Uterus (tissue), 4 donors: ENCODE results near the gene GGPS1. TPM values are rescaled to one million over a fixed set of nuclear protein-coding genes. Genes with fewer than 3 reads are reported as not detected.
A peak's percentile ranks its signal among the peaks of the same experiment; 100 is the strongest.
"Not testable (repeated sequence)": the region's sequence is repeated elsewhere in the genome, so short reads cannot be mapped to it uniquely, and the experiment has no call there.

Experiments
- DNase-seq, 2 donors: peaks; one replicate each; pipeline ENCODE4 v3.0.0-alpha.2; 2019 to 2020
- H3K27ac ChIP-seq, 2 donors: fragments of 200-600 bp; sonication (generic); 1 replicate in 1 of 2; 2 replicates in 1 of 2; pipeline ENCODE4 v1.5.1; 2016 to 2018
- H3K27me3 ChIP-seq, 2 donors: fragments of 200-600 bp; sonication (generic); one replicate each; pipeline ENCODE4 v1.5.1; 2018 to 2019; ENCODE audit warnings: control low read depth in 1 of 2
- H3K36me3 ChIP-seq, 2 donors: fragments of 200-600 bp; sonication (generic); one replicate each; pipeline ENCODE4 v1.5.1; 2019; ENCODE audit warnings: control low read depth in 1 of 2
- H3K4me1 ChIP-seq, 2 donors: fragments of 200-600 bp; sonication (generic); one replicate each; pipeline ENCODE4 v1.5.1; 2018 to 2019; ENCODE audit warnings: control low read depth in 1 of 2
- H3K4me3 ChIP-seq, 2 donors: fragments of 200-600 bp; sonication (generic); 1 replicate in 1 of 2; 2 replicates in 1 of 2; pipeline ENCODE4 v1.5.1; 2018 to 2019; ENCODE audit warnings: mild to moderate bottlenecking in 1 of 2
- H3K9me3 ChIP-seq, 2 donors: fragments of 200-600 bp; sonication (generic); one replicate each; pipeline ENCODE4 v1.5.1; 2019; ENCODE audit warnings: control low read depth in 1 of 2
- CTCF ChIP-seq, 4 experiments: fragments of 200-600 bp in 2 of 4; fragments of 450-650 bp in 2 of 4; sonication (generic) in 2 of 4; IDR thresholded peaks; one replicate each; pipeline ENCODE4 v1.5.1; 2016 to 2019; ENCODE audit warnings: antibody characterized with exemption in 4 of 4, mild to moderate bottlenecking in 2 of 4, moderate library complexity in 1 of 4
- POLR2A ChIP-seq, 2 donors: fragments of 450-650 bp; IDR thresholded peaks; one replicate each; pipeline ENCODE4 v1.6.1; 2016; ENCODE audit warnings: antibody characterized with exemption in 2 of 2, mild to moderate bottlenecking in 1 of 2, moderate library complexity in 1 of 2
- intact Hi-C: fragments of 100-400 bp; cut with DNase I; formaldehyde crosslinking; loops from one replicate; pipeline ENCODE4 v1.15.1; 2023; ENCODE audit warnings: low total_unique reads
- total RNA-seq, 4 donors: library from RNA; depleted of rRNA in 3 of 4; stranded (reverse); fragments of >200 nt in 3 of 4; gene quantifications; one replicate each; pipeline versions ENCODE4 v1.1.0 to v1.2.4, GENCODE V29; 2014 to 2023
- donor health status: DM: yes; HTN: yes; CAD: no.

Gene GGPS1
- total RNA-seq, 4 donors from 2014 or later = 10.0 to 40.2 (median 25.6) TPM

- Histone ChIP-seq H3K4me3 (no peak overlapping the region), H3K27ac (no peak overlapping the region), H3K4me1 (no peaks in the 10 kb centered on the region), H3K27me3 (no peaks in the 10 kb centered on the region), H3K9me3 (no peaks in the 10 kb centered on the region), H3K36me3 (no peaks in the 10 kb centered on the region)
- intact Hi-C loops = no loop called here
- DNase-seq = no peak
- TF ChIP-seq POLR2A (IDR thresholded peaks at IDR 0.05) (no peak), CTCF (IDR thresholded peaks at IDR 0.05) (no peak)
Measured at GRCh38 chr1:235351898-235352297, 23.5 kb downstream of the GGPS1 start.

- intact Hi-C loops = no loop called here
- H3K27me3 ChIP-seq = no peaks in the 10 kb centered on the region
- H3K4me3 ChIP-seq = no peak overlapping the region
- H3K27ac ChIP-seq = no peak overlapping the region
- H3K36me3 ChIP-seq = no peaks in the 10 kb centered on the region
- DNase-seq = no peak
- no peaks in the 10 kb centered on the region for H3K9me3 ChIP-seq
- H3K4me1 ChIP-seq = no peaks in the 10 kb centered on the region
- no peak for TF ChIP-seq POLR2A (IDR thresholded peaks at IDR 0.05)
- no peak for TF ChIP-seq CTCF (IDR thresholded peaks at IDR 0.05)
Measured at GRCh38 chr1:235357485-235358373, 29.4 kb downstream of the GGPS1 start.

GRCh38 chr1:235358899-235359298 is 30.5 kb downstream of the GGPS1 start:
- intact Hi-C loops = no loop called here
- no peaks in the 10 kb centered on the region for H3K36me3 ChIP-seq
- TF ChIP-seq CTCF (IDR thresholded peaks at IDR 0.05) (no peak), POLR2A (IDR thresholded peaks at IDR 0.05) (no peak)
- H3K27ac ChIP-seq = no peak overlapping the region
- H3K9me3 ChIP-seq = no peaks in the 10 kb centered on the region
- H3K27me3 ChIP-seq = no peaks in the 10 kb centered on the region
- H3K4me1 ChIP-seq = no peaks in the 10 kb centered on the region
- no peak overlapping the region for H3K4me3 ChIP-seq
- no peak for DNase-seq

GRCh38 chr1:235364189-235364588 is 35.8 kb downstream of the GGPS1 start:
- H3K27ac ChIP-seq, DNase-seq, intact Hi-C loops, H3K4me3 ChIP-seq, H3K9me3 ChIP-seq, H3K4me1 ChIP-seq, H3K27me3 ChIP-seq, H3K36me3 ChIP-seq: not testable (repeated sequence)

GRCh38 chr1:235366286-235366685 is 37.9 kb downstream of the GGPS1 start:
- H3K27me3 ChIP-seq = no peaks in the 10 kb centered on the region
- no peak for DNase-seq
- peak overlapping the region in 1 of 2 donors; percentile 78 for H3K27ac ChIP-seq
- intact Hi-C loops = no loop called here
- no peaks in the 10 kb centered on the region for H3K36me3 ChIP-seq
- H3K4me3 ChIP-seq = no peak overlapping the region
- TF ChIP-seq POLR2A (IDR thresholded peaks at IDR 0.05) = no peak
- no peak for TF ChIP-seq CTCF (IDR thresholded peaks at IDR 0.05)
- H3K9me3 ChIP-seq = no peaks in the 10 kb centered on the region
- H3K4me1 ChIP-seq = no peaks in the 10 kb centered on the region
